NAMALWA (cell line): ENCODE data around the gene ARHGAP19.

Source experiments
- DNase-seq: peaks from one replicate; pipeline ENCODE4 v3.0.0-alpha.2; 2015; ENCODE audit warnings: low spot score

Gene ARHGAP19

GRCh38 chr10:97192952-97193435 is 99.4 kb downstream of the ARHGAP19 start:
- DNase-seq: no peak

GRCh38 chr10:97190450-97190849 is 102.0 kb downstream of the ARHGAP19 start:
- no peak for DNase-seq

- DNase-seq: no peak
Measured at GRCh38 chr10:97188261-97188711, 104.2 kb downstream of the ARHGAP19 start.

- DNase-seq: no peak
Measured at GRCh38 chr10:97186911-97187310, 105.5 kb downstream of the ARHGAP19 start.

DNA sequence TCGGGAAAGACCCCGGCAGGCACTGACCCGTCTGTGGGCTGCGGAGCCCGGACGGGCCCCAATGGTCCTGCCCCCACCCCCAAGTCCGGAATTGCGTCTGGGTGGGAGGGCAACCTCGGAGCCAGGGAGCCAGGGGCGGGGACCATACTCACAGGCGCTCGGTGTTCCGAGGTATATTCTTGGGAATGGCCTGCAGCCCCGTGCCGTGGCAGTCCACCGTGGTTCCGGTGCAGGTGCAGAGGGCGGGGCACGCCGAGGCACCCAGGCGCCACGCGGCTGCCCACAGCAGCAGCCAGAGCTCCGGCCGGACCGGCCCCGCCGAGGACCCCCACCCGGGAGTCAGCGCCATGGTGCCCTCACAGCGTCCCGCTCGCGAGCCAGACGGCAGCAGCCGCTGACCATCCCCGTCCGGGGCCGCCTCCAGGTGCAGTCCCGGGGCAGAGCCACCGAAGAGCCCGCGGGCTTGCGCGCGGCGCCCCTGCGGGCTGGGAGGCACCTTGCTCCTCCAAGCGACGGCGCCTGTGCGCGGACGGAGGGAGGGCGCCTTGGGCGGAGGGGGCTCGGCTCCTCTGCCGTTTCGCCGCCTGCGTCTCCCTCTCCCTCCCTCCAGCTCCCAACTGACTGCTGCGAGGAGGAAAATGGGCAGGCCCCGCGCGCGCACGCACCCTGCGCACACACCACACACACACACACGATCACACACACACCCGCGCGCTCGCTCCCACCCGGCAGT is 106.9 kb downstream of the ARHGAP19 start, which contains the start of gene SLIT1:
Gene SLIT1, minus strand, starts transcription at position 634 of the 733 bp plus-strand sequence. Its CDS starts 285 bp downstream, at position 349.
- DNase-seq: no peak

DNA sequence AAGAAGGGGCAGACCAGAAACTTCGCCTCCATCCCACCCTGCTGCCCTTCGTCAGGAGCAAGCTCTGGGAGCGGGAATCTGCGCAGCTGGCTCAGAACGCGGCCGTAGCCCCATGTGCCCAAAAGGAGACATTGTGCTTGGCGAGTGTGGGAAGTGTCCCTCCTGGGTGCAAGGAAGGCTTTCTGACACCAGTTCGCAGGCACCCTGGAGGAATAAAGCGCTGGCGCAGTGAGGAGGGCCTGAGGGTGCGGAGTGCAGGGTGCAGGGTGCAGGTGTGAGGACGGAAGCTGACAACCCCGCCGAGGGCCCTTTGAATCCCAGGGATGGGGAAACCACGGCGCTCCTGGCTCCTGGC is 107.5 kb downstream of the ARHGAP19 start:
- DNase-seq: no peak

GRCh38 chr10:97183314-97183713 is 109.1 kb downstream of the ARHGAP19 start:
- no peak for DNase-seq

DNA sequence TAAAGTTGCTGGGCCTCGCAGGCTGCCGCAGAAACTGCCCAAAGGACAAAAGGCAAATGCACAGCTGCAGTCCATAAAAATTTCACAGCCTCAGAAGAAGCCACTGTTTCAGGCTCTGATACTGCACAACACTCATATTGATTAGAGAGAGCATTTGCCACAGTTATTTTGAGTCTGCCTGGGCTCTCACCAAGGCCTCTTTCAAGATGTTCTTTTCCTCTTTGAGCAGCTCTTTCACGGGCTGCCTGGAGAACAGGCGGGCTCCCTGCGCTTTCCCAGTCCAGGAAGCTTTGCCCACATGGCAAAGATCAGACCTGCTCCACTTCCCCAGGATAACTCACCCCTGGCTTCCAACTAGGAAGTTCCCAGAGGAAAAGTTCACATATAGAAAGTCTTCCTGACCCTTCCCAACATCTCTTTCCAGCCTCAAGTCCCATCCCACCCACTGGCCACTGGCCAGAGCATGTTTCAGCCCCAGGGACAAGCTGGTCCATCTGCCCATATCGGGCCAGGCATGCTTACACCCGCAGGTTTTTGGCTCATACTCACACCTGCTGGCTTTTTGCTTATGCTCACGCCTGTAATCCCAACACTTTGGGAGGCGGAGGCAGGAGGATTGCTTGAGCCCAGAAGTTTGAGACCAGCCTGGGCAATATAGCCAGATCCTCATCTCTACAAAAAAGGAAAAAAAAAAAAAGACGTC is 110.0 kb downstream of the ARHGAP19 start:
- no peak for DNase-seq

GRCh38 chr10:97180986-97181385 is 111.5 kb downstream of the ARHGAP19 start:
- DNase-seq: no peak

GRCh38 chr10:97180363-97180755 is 112.1 kb downstream of the ARHGAP19 start:
- DNase-seq: no peak

GRCh38 chr10:97179731-97180362 is 112.6 kb downstream of the ARHGAP19 start:
- peak; percentile 24 for DNase-seq

- no peak for DNase-seq
Measured at GRCh38 chr10:97179311-97179710, 113.1 kb downstream of the ARHGAP19 start.

DNA sequence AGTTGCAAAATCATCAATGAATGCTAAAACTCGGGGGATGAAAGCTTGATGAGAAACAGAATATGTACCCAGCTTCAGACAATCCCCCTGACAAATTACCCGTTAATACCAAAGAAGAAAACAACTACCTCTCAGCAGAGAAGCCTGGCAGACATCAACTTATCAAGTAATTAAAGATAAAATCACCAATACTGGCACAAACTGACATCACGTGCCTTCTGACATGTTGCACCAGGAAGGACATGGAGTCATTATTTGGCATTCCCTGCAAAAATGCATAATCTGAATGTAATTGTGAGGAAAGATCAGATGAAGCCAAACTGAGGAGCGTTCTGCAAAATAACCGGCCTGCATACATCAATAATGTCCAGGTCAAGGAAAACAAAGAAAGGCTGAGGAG is 114.4 kb downstream of the ARHGAP19 start:
- DNase-seq: no peak

- DNase-seq: no peak
Measured at GRCh38 chr10:97176226-97176625, 116.2 kb downstream of the ARHGAP19 start.

- no peak for DNase-seq
Measured at GRCh38 chr10:97175586-97175985, 116.9 kb downstream of the ARHGAP19 start.

- no peak for DNase-seq
Measured at GRCh38 chr10:97174941-97175340, 117.5 kb downstream of the ARHGAP19 start.

DNA sequence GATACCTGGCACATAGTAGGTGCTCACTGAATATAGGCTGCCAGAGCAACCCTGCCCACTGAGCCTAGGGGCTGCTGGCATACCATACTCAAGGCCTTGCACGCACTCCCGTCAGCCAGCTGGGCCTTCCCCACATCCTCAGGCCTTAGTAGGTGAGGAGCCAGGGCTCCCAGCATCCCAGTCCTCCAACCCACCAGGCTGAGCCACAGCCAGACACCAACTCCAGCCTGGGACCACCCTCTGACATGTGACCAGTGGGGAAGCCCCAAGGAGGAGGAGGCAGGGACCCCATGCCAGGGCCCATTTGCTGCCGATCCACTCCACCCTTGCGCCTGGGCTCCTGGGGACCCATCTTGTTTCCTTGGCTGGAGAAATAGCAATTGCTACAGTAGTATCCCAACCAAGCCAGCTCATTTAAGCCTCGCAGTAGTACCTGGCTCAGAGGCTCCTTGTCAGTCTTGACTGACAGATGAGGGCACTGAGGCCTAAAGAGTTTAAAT is 118.1 kb downstream of the ARHGAP19 start:
- no peak for DNase-seq

DNA sequence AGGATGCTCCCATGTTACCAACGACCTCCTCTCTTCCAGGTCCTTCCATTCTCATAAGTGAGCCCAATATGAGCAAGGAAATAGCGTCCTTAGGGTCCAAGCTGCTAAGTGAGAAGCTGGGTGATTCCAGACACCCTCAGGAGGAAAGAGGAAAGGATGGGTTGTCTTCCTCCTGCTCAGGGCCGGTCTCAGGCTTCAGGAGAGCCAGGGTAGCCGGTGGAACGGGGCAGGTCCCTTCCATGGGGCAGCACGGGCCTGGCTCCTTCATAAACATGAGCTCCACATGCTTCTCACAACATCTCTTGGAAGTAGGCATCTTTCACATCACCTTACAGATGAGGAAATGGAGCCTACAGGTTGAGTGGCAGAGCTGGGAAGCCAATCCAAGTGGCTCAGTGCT is 119.4 kb downstream of the ARHGAP19 start:
- DNase-seq: no peak
